ENCODE measurements around the gene SPIN4.
"Not testable (repeated sequence)": the region's sequence is repeated elsewhere in the genome, so short reads cannot be mapped to it uniquely, and the experiment has no call there.

Gene SPIN4

GRCh38 chrX:63350941-63351616 is at the start of gene SPIN4:
TSS of gene SPIN4 (minus strand) at chrX:63351332. CDS start at chrX:63350819, 513 bp downstream.
- DNase-seq (ENCODE audit: low spot score): peak; percentile 5

GRCh38 chrX:63400340-63400739 is 49.2 kb upstream of the SPIN4 start:
- no peak for DNase-seq (ENCODE audit: low spot score)

- no peak for DNase-seq (ENCODE audit: low spot score)
Measured at GRCh38 chrX:63394872-63395271, 43.7 kb upstream of the SPIN4 start.

- DNase-seq (ENCODE audit: low spot score): not testable (repeated sequence)
Measured at GRCh38 chrX:63393094-63393493, 42.0 kb upstream of the SPIN4 start.

GRCh38 chrX:63387411-63387810 is 36.3 kb upstream of the SPIN4 start:
- no peak for DNase-seq (ENCODE audit: low spot score)

GRCh38 chrX:63384263-63384662 is 33.1 kb upstream of the SPIN4 start:
- not testable (repeated sequence) for DNase-seq (ENCODE audit: low spot score)

GRCh38 chrX:63373012-63373411 is 21.9 kb upstream of the SPIN4 start:
- DNase-seq (ENCODE audit: low spot score): not testable (repeated sequence)

GRCh38 chrX:63367699-63368098 is 16.6 kb upstream of the SPIN4 start:
- not testable (repeated sequence) for DNase-seq (ENCODE audit: low spot score)

- no peak for DNase-seq (ENCODE audit: low spot score)
Measured at GRCh38 chrX:63363788-63364187, 12.7 kb upstream of the SPIN4 start.

- no peak for DNase-seq (ENCODE audit: low spot score)
Measured at GRCh38 chrX:63361494-63361893, 10.4 kb upstream of the SPIN4 start.

- DNase-seq (ENCODE audit: low spot score): no peak
Measured at GRCh38 chrX:63354484-63354883, 3.4 kb upstream of the SPIN4 start.

GRCh38 chrX:63350465-63350877 is 661 bp downstream of the SPIN4 start:
- no peak for DNase-seq (ENCODE audit: low spot score)

- DNase-seq (ENCODE audit: low spot score): no peak
Measured at GRCh38 chrX:63349307-63349706, 1.8 kb downstream of the SPIN4 start.

GRCh38 chrX:63330681-63331080 is 20.5 kb downstream of the SPIN4 start:
- no peak for DNase-seq (ENCODE audit: low spot score)

GRCh38 chrX:63327788-63328187 is 23.3 kb downstream of the SPIN4 start:
- DNase-seq (ENCODE audit: low spot score): no peak

- DNase-seq (ENCODE audit: low spot score): no peak
Measured at GRCh38 chrX:63299596-63299995, 51.5 kb downstream of the SPIN4 start.
